Hepatocyte (in vitro differentiated cells): Measurements from ENCODE around the gene ACSL3.

ENCODE experiments used
- EZH2 ChIP-seq: fragments of 200-600 bp; sonication (generic); IDR thresholded peaks from 2 replicates; pipeline ENCODE4 v1.6.1; 2016; ENCODE audit warnings: antibody characterized with exemption, mild to moderate bottlenecking, borderline replicate concordance
- TF ChIP-seq, protein P1 (sequence below): fragments of 200-600 bp; sonication (generic); IDR thresholded peaks from 2 replicates; pipeline ENCODE4 v1.5.1; 2016; ENCODE audit warnings: antibody characterized with exemption, mild to moderate bottlenecking; ENCODE audit not compliant: poor library complexity

DNA sequence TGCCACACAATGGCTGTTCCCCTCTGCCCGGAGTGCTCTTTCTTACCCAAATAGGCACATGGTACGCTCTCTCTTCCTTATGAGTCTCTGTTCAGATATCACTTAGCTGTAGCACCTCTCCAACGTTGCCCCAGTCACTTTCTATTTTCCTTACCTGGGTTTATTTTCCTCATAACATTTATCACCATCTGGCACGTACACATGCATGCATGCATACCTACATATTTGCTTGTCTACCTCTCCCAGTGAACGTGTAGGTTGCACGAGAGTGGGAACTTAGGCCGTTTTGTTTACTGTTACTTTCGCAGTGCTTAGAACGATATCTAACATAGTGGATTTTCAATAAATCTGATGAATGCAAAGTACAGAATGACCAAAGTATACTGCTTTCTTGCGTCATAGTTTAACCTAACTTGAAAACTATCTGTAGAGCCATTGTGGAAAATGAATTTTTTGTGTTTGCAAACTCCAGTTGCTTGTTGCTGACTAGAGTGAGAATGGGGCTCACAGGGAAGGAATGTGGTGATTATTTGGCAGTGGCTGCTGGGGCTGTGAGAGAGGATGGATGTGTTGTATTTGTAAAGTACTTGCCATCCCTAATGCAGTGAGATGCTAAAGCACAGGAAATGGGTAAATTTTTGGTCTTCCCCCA lies 47.1 kb downstream of the ACSL3 start:
- no peak for TF ChIP-seq EZH2
- TF ChIP-seq, protein P1, sequence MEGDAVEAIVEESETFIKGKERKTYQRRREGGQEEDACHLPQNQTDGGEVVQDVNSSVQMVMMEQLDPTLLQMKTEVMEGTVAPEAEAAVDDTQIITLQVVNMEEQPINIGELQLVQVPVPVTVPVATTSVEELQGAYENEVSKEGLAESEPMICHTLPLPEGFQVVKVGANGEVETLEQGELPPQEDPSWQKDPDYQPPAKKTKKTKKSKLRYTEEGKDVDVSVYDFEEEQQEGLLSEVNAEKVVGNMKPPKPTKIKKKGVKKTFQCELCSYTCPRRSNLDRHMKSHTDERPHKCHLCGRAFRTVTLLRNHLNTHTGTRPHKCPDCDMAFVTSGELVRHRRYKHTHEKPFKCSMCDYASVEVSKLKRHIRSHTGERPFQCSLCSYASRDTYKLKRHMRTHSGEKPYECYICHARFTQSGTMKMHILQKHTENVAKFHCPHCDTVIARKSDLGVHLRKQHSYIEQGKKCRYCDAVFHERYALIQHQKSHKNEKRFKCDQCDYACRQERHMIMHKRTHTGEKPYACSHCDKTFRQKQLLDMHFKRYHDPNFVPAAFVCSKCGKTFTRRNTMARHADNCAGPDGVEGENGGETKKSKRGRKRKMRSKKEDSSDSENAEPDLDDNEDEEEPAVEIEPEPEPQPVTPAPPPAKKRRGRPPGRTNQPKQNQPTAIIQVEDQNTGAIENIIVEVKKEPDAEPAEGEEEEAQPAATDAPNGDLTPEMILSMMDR: no peak
